Measurements from ENCODE around the gene GPX3.

- no peak for TF ChIP-seq CTCF (IDR thresholded peaks at IDR 0.05)
- TF ChIP-seq POLR2AphosphoS5 (IDR thresholded peaks at IDR 0.05): no peak
Measured at GRCh38 chr5:151012862-151013261, 7.5 kb upstream of the GPX3 start.

Data from gastroesophageal sphincter (tissue), 3 donors.